MG63 (cell line): Measurements from ENCODE around the gene MCC. TPM values are rescaled to one million over a fixed set of nuclear protein-coding genes. Genes with fewer than 3 reads are reported as not detected.
A peak's percentile ranks its signal among the peaks of the same experiment; 100 is the strongest.

Experiments
- DNase-seq: peaks from one replicate; pipeline ENCODE4 v3.0.0-alpha.2; 2020
- H3K27me3 ChIP-seq: fragments of 250-450 bp; sonication (Bioruptor Pico); 2 replicates; pipeline ENCODE4 v1.5.1; 2020; ENCODE audit warnings: mild to moderate bottlenecking, moderate library complexity
- H3K36me3 ChIP-seq: fragments of 250-450 bp; sonication (Bioruptor Pico); 2 replicates; pipeline ENCODE4 v1.5.1; 2020; ENCODE audit warnings: mild to moderate bottlenecking, moderate library complexity
- H3K4me3 ChIP-seq: fragments of 250-450 bp; sonication (Bioruptor Pico); 2 replicates; pipeline ENCODE4 v1.5.1; 2020; ENCODE audit warnings: mild to moderate bottlenecking, moderate library complexity
- H3K9me3 ChIP-seq: fragments of 250-450 bp; sonication (Bioruptor Pico); 2 replicates; pipeline ENCODE4 v1.5.1; 2020; ENCODE audit warnings: mild to moderate bottlenecking, moderate library complexity
- total RNA-seq: library from RNA; depleted of rRNA; stranded (reverse); fragments of >200 nt; shearing (Covaris generic); gene quantifications from 2 replicates; pipeline ENCODE4 v1.2.3, GENCODE V29; 2014; ENCODE audit warnings: low replicate concordance; rRNA removed

The MCC gene
- total RNA-seq: 0.86 and 7.1 TPM in 2 replicates

DNA sequence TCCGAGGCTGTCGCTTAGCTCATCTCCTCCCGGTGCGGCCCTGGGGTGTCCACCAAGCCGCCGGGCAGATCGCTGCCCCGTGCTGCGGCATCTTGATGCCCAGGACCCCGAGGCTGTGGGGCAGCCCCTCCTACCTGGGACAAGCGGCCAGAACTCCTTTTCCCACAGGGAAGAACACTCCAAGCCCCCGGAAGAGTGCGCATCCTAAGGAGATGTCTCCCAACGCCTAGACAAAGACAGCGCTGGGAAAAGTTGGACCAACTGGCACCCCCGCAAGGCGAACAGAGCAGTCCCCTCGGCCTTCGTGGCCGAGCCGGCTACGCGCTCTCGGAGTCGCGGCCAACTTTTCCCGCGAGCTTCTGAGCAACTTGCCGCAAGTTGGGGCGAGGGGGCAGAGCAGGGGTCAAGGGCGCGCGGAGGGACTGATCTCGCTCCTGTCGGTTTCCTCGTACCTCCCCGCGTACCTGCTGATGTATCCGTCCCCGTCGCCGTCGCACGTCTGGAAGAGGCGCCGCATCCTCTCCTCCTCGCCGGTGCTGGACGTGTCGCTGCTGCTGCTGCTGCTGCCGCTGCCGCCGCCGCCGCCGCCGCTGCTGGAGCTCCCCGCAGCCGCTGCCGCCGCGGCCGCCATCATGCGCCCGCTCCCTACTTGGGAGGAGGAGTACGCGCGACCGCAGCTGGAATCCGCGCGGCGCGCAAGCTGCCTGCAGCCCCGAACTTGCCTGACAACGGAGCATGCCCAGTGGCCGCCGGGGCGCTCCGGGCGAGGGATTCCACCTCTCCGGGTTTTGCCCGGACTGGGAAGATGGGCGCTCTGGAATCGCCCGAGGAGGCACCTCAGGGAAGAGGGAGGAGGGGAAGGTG, at the start of gene MCC:
MCC (minus strand) TSS at position 673 of the 864 bp plus-strand sequence.
- H3K27me3 ChIP-seq: peaks cover 47% of the 10 kb centered on the region
- peak; percentile 80 for DNase-seq
- H3K9me3 ChIP-seq: peaks cover 15% of the 10 kb centered on the region
- peak within 1 kb of the TSS; percentile 40 for H3K4me3 ChIP-seq
- no peaks in the 10 kb centered on the region for H3K36me3 ChIP-seq

DNA sequence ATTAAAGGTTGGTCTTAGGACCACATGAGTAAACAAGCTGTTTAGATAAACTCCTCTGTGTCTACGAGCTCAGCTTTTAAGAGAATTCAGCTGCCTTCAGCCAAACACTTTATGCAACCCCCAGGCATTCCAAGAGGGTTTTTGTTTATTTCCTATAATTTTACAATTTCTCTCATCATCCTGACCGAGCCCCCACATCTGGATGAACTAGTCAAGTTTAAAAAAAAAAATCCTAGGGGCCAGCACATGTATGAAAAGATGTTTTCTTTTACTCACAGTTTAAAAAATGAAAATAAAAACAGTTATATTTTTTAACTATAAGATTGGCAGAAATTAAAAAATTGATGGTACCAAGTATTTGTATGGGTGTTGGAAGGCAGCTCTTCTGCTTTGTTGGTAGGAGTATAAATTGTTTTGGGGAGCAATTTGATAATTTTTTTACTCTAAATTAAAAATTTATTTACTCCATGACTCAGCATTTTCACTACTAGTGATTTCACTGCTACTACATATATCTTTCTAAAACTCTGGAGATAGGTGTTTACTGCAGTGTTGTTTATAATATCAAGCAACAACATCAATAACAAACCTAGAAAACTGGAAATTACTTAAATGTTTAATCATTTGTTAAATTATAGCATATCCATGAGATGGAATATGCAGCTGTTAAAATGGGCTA, 43.4 kb upstream of the MCC start:
- Histone ChIP-seq H3K9me3 (peaks cover 8% of the 10 kb centered on the region), H3K4me3 (no peak overlapping the region), H3K36me3 (peaks cover 53% of the 10 kb centered on the region), H3K27me3 (no peaks in the 10 kb centered on the region)
- no peak for DNase-seq

DNA sequence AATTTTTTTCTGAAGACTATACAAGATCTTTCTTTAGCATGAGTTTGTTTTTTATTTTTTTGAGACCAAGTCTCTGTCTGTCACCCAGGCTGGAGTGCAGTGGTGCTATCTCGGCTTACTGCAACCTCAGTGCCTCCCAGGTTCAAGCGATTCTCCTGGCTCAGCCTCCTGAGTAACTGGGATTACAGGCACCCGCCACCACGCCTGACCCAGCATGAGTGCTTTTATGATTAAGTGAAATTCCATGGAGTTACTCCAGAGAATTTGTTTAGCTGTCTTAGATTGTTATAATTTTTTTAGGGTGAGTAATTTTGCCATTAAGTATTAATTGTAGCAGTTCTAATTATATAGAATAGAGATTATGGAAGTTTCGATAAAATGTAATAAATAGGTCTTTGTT, 39.5 kb upstream of the MCC start:
- no peaks in the 10 kb centered on the region for H3K27me3 ChIP-seq
- DNase-seq: peak; percentile 34
- no peak overlapping the region for H3K4me3 ChIP-seq
- peaks cover 8% of the 10 kb centered on the region for H3K9me3 ChIP-seq
- H3K36me3 ChIP-seq: peaks cover 39% of the 10 kb centered on the region

DNA sequence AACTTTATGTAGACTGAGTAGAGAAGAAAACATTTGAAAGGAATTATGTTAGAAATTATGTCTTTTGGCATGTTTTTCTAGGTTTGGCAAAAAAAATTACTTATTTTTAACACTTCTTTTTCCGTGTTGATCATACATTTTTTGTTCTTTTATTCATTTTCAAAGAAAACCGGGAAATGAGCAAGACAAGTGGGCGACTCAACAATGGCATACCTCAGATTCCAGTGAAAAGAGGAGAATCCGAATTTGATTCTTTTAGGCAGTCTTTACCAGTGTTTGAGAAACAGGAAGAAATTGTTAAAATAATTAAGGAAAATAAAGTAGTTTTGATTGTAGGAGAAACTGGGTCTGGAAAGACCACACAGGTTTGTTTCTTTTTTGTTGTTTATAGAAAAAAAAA, 38.2 kb upstream of the MCC start:
- Histone ChIP-seq H3K4me3 (no peak overlapping the region), H3K9me3 (peaks cover 2% of the 10 kb centered on the region; the same call in 1 of the 2 replicates), H3K36me3 (peaks cover 32% of the 10 kb centered on the region), H3K27me3 (no peaks in the 10 kb centered on the region)
- no peak for DNase-seq

DNA sequence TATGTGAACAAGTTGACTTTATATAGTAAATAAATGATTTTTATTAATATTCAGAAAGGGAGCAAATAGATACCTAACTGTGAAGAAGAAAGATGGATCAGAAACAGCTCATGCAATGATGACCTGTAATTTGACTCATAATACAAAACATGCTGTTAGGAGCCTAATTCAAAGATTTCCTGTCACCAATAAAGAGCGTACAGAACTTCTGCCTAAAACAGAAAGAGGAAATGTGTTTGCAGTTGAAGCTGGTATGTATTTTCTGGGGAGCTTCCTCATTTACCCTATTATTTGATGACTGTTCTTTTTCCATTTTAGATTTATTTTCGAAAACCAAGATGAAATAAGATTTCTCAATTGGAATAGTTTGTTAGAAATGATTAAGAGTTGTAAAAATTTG, 36.7 kb upstream of the MCC start:
- peaks cover 29% of the 10 kb centered on the region for H3K36me3 ChIP-seq
- H3K27me3 ChIP-seq: no peaks in the 10 kb centered on the region
- no peaks in the 10 kb centered on the region for H3K9me3 ChIP-seq
- no peak for DNase-seq
- no peak overlapping the region for H3K4me3 ChIP-seq

- H3K27me3 ChIP-seq: no peaks in the 10 kb centered on the region
- H3K9me3 ChIP-seq: no peaks in the 10 kb centered on the region
- H3K4me3 ChIP-seq: no peak overlapping the region
- DNase-seq: no peak
- peaks cover 42% of the 10 kb centered on the region for H3K36me3 ChIP-seq
These were observed 34.9 kb upstream of the MCC start for GRCh38 chr5:113523168-113523567.

- H3K36me3 ChIP-seq: peaks cover 46% of the 10 kb centered on the region
- no peak overlapping the region for H3K4me3 ChIP-seq
- H3K9me3 ChIP-seq: no peaks in the 10 kb centered on the region
- no peak for DNase-seq
- no peaks in the 10 kb centered on the region for H3K27me3 ChIP-seq
These were observed 32.6 kb upstream of the MCC start for GRCh38 chr5:113520899-113521298.

GRCh38 chr5:113520429-113520828, 32.2 kb upstream of the MCC start:
- H3K4me3 ChIP-seq: no peak overlapping the region
- DNase-seq: peak; percentile 15
- H3K27me3 ChIP-seq: no peaks in the 10 kb centered on the region
- H3K9me3 ChIP-seq: no peaks in the 10 kb centered on the region
- peaks cover 49% of the 10 kb centered on the region for H3K36me3 ChIP-seq

- no peaks in the 10 kb centered on the region for H3K27me3 ChIP-seq
- H3K4me3 ChIP-seq: no peak overlapping the region
- H3K36me3 ChIP-seq: peaks cover 47% of the 10 kb centered on the region
- DNase-seq: no peak
- H3K9me3 ChIP-seq: no peaks in the 10 kb centered on the region
These were observed 31.2 kb upstream of the MCC start for GRCh38 chr5:113519412-113519811.

DNA sequence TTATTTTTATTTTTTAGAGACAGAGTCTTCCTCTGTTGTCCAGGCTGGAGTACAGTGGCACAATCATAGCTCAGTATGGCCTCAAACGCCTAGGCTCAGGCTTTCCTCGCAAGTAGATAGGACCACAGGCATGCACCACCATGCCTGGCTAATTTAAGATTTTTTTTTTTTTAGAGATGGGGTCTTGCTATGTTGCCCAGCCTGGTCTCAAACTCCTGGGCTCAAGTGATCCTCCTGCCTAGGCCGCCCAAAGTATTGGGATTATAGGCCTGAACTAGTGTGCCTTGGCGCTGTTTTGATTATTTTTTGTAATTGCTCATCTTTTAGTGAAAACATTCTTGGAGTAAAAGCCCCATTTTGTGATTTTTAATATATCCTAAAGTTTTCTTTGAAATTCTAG, 30.6 kb upstream of the MCC start:
- Histone ChIP-seq H3K4me3 (no peak overlapping the region), H3K36me3 (peaks cover 46% of the 10 kb centered on the region), H3K27me3 (no peaks in the 10 kb centered on the region), H3K9me3 (no peaks in the 10 kb centered on the region)
- DNase-seq: no peak

DNA sequence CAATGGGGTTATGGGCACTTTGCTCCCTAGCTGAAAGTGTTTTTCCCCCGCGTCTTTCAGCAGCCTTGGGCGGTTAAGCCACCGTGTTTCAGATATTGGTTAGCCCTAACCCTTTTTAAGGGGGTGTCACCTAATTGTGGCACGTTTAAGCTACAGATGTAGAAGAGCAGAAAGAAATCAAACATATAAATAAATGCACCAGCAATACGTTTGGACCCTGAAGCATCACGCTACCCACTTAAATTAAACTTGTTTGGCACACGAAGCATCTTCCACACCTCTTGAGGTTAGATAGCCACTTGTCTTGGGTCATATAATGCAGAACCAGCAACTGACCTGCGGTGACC, 26.0 kb upstream of the MCC start:
- no peaks in the 10 kb centered on the region for H3K9me3 ChIP-seq
- H3K36me3 ChIP-seq: peaks cover 29% of the 10 kb centered on the region
- no peak for DNase-seq
- peaks cover 4% of the 10 kb centered on the region for H3K27me3 ChIP-seq
- peak overlapping the region; percentile 87 for H3K4me3 ChIP-seq

- Histone ChIP-seq H3K4me3 (peak within 1 kb of the TSS; percentile 87), H3K27me3 (peaks cover 4% of the 10 kb centered on the region), H3K36me3 (peaks cover 23% of the 10 kb centered on the region), H3K9me3 (no peaks in the 10 kb centered on the region)
- peak; percentile 93 for DNase-seq
These were observed 25.4 kb upstream of the MCC start, which contains the start of gene YTHDC2 for GRCh38 chr5:113513384-113514288. YTHDC2 (plus strand) TSS chr5:113513694; CDS start chr5:113513896, 202 bp downstream.

DNA sequence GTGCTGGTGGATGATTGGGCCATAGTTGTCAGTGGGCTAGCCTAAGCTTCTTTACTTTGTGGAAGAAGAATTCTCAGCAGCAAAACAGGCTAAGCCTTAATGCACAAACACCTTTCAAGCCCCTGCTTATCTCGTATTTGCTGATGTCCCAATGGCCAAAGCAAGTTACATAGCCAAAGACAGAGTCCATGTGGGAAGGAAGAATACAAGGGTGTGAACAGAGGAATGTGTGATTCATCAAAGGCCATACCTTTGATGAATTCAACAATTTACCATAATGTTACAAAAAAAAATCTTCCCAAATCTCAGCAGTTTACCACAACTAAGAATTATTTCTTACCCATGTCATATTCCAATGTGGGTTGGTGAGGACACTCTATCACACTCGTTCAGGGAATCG, 24.1 kb upstream of the MCC start:
- no peaks in the 10 kb centered on the region for H3K9me3 ChIP-seq
- peaks cover 19% of the 10 kb centered on the region for H3K36me3 ChIP-seq
- no peak for DNase-seq
- no peak overlapping the region for H3K4me3 ChIP-seq
- peaks cover 4% of the 10 kb centered on the region for H3K27me3 ChIP-seq

GRCh38 chr5:113510836-113511451, 22.7 kb upstream of the MCC start:
- no peaks in the 10 kb centered on the region for H3K9me3 ChIP-seq
- DNase-seq: no peak
- H3K36me3 ChIP-seq: peaks cover 9% of the 10 kb centered on the region
- H3K27me3 ChIP-seq: peaks cover 4% of the 10 kb centered on the region
- H3K4me3 ChIP-seq: no peak overlapping the region

DNA sequence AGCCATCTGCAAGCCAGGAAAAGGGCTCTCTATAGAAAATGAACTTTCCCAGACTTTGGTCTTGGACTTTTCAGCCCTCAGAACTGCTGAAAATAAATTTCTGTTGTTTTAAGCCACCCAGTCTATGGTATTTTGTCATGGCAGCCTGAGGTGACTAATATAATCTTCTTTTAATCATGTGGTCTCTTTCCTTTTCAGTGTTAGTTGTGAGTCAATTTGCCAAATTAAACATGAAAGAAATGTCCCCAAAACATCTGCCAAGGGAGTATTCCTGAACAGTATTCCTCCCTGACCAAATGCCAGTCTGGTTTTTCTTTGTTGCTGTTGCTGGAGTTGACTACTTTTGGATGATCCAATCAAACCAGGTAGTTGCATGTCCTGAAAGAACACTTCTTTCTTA, 20.5 kb upstream of the MCC start:
- Histone ChIP-seq H3K4me3 (no peak overlapping the region), H3K36me3 (no peaks in the 10 kb centered on the region), H3K9me3 (no peaks in the 10 kb centered on the region), H3K27me3 (peaks cover 4% of the 10 kb centered on the region)
- no peak for DNase-seq

- no peak overlapping the region for H3K4me3 ChIP-seq
- H3K9me3 ChIP-seq: no peaks in the 10 kb centered on the region
- DNase-seq: no peak
These were observed 19.3 kb upstream of the MCC start for GRCh38 chr5:113507601-113508000.

More at GRCh38 chr5:113507601-113508000, 19.3 kb upstream of the MCC start:
- H3K27me3 ChIP-seq: peaks cover 4% of the 10 kb centered on the region
- H3K36me3 ChIP-seq: no peaks in the 10 kb centered on the region
